DMS79 (cell line): Measurements from ENCODE around the gene MYH16.
"Not testable (repeated sequence)": the region's sequence is repeated elsewhere in the genome, so short reads cannot be mapped to it uniquely, and the experiment has no call there.

Source experiments
- DNase-seq: peaks from one replicate; lab custom pipeline; 2025; lab: John Stamatoyannopoulos, UW

The MYH16 gene

GRCh38 chr7:99355098-99355497 lies 82.5 kb downstream of the MYH16 start:
- no peak for DNase-seq

- no peak for DNase-seq
Measured at GRCh38 chr7:99357701-99358490, 85.3 kb downstream of the MYH16 start.

DNA sequence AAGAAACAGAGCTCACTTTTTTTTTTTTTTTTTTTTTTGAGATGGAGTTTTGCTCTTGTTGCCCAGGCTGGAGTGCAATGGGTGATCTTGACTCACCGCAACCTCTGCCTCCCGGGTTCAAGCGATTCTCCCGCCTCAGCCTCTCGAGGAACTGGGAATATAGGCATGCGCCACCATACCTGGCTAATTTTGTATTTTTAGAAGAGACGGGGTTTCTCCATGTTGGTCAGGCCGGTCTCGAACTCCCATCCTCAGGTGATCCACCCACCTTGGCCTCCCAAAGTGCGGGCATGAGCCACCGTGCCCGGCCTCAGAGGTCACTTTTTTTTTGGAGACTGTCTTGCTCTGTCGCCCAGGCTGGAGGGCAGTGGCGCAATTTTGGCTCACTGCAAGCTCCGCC lies 85.9 kb downstream of the MYH16 start:
- DNase-seq, result not testable (repeated sequence)

- no peak for DNase-seq
Measured at GRCh38 chr7:99359465-99360154, 87.0 kb downstream of the MYH16 start.
